GM19239 (cell line): ENCODE results near the gene ITGAL.
"Not testable (repeated sequence)": the region's sequence is repeated elsewhere in the genome, so short reads cannot be mapped to it uniquely, and the experiment has no call there.

Source experiments
- DNase-seq: peaks from one replicate; pipeline ENCODE4 v3.0.0; 2011; ENCODE audit warnings: low spot score; ENCODE audit not compliant: insufficient read length
- FAIRE-seq: peaks from 2 replicates; lab custom pipeline; 2011; peaks lifted over from hg19 to GRCh38; lab: Jason Lieb, UNC

Gene ITGAL

GRCh38 chr16:30539000-30539964 is 66.7 kb downstream of the ITGAL start:
- DNase-seq (no peak), FAIRE-seq (no peak)

GRCh38 chr16:30539986-30540526 is 67.5 kb downstream of the ITGAL start:
- FAIRE-seq = not testable (repeated sequence)

GRCh38 chr16:30540916-30541464 is 68.4 kb downstream of the ITGAL start:
- DNase-seq, FAIRE-seq: not testable (repeated sequence)

More at GRCh38 chr16:30539986-30540526, 67.5 kb downstream of the ITGAL start:
- not testable (repeated sequence) for DNase-seq

- FAIRE-seq = no peak
Observed at GRCh38 chr16:30541502-30542329, 69.2 kb downstream of the ITGAL start.

GRCh38 chr16:30543067-30543466 is 70.5 kb downstream of the ITGAL start:
- DNase-seq (no peak), FAIRE-seq (no peak)

More at GRCh38 chr16:30541502-30542329, 69.2 kb downstream of the ITGAL start:
- DNase-seq = no peak

GRCh38 chr16:30546115-30546514 is 73.6 kb downstream of the ITGAL start:
- no peak for FAIRE-seq
- no peak for DNase-seq

- no peak for FAIRE-seq
- DNase-seq = no peak
Observed at GRCh38 chr16:30548416-30549253, 76.1 kb downstream of the ITGAL start.

- FAIRE-seq (no peak), DNase-seq (no peak)
Observed at GRCh38 chr16:30551781-30552180, 79.2 kb downstream of the ITGAL start.

- no peak for FAIRE-seq
- DNase-seq = no peak
Observed at GRCh38 chr16:30552956-30553355, 80.4 kb downstream of the ITGAL start.

- FAIRE-seq = no peak
- DNase-seq = no peak
Observed at GRCh38 chr16:30553393-30553899, 80.9 kb downstream of the ITGAL start.

GRCh38 chr16:30554557-30555314 is 82.2 kb downstream of the ITGAL start:
- FAIRE-seq (no peak), DNase-seq (no peak)

- no peak for DNase-seq
Observed at GRCh38 chr16:30555315-30556124, 83.0 kb downstream of the ITGAL start.

GRCh38 chr16:30556125-30556473 is 83.6 kb downstream of the ITGAL start:
- DNase-seq (no peak), FAIRE-seq (no peak)

More at GRCh38 chr16:30555315-30556124, 83.0 kb downstream of the ITGAL start:
- no peak for FAIRE-seq

GRCh38 chr16:30557707-30557956 is 85.1 kb downstream of the ITGAL start:
- FAIRE-seq (no peak), DNase-seq (no peak)

GRCh38 chr16:30557957-30558788 is 85.6 kb downstream of the ITGAL start, which contains the start of gene ZNF764:
Gene ZNF764 (minus strand): TSS chr16:30558374. CDS start chr16:30558182, 192 bp downstream.
- FAIRE-seq (peak; percentile 94), DNase-seq (peak; percentile 94)

GRCh38 chr16:30558789-30559377 is 86.3 kb downstream of the ITGAL start:
- DNase-seq (no peak), FAIRE-seq (no peak)

GRCh38 chr16:30559690-30560089 is 87.1 kb downstream of the ITGAL start:
- FAIRE-seq (no peak), DNase-seq (no peak)
